Lower lobe of right lung (tissue), 2 donors: ENCODE measurements around the gene LCE4A. TPM values are rescaled to one million over a fixed set of nuclear protein-coding genes. Genes with fewer than 3 reads are reported as not detected.

Source experiments
- ATAC-seq, 2 donors: fragments of 200-7000 bp; cut with Tn5 transposase; one replicate each; pipeline ENCODE4 v1.9.1; 2020 to 2022; ENCODE audit warnings: mild to moderate bottlenecking in 2 of 2, moderate library complexity in 2 of 2
- DNase-seq: peaks from one replicate; pipeline ENCODE4 v3.0.0-alpha.2; 2020
- H3K27ac ChIP-seq: fragments of 200-600 bp; one replicate; pipeline ENCODE4 v1.8.0; 2022
- H3K27me3 ChIP-seq: fragments of 200-600 bp; one replicate; pipeline ENCODE4 v1.8.0; 2022; ENCODE audit warnings: low read depth
- H3K36me3 ChIP-seq: fragments of 200-600 bp; one replicate; pipeline ENCODE4 v1.8.0; 2022; ENCODE audit warnings: mild to moderate bottlenecking
- H3K4me1 ChIP-seq: fragments of 200-600 bp; one replicate; pipeline ENCODE4 v1.8.0; 2022
- H3K4me3 ChIP-seq: fragments of 200-600 bp; one replicate; pipeline ENCODE4 v1.8.0; 2022; ENCODE audit warnings: mild to moderate bottlenecking
- H3K9me3 ChIP-seq: fragments of 200-600 bp; one replicate; pipeline ENCODE4 v1.8.0; 2022
- CTCF ChIP-seq: fragments of 200-600 bp; IDR thresholded peaks from one replicate; pipeline ENCODE4 v1.8.0; 2022; ENCODE audit warnings: antibody characterized with exemption, mild to moderate bottlenecking
- intact Hi-C: fragments of 100-400 bp; cut with DNase I; formaldehyde crosslinking; loops from one replicate; pipeline ENCODE4 v1.11.0; 2022
- total RNA-seq: library from RNA; stranded (reverse); fragmentation: NEBNext Ultra II Directional; extraction: Animal tissue kit (Norgen Biotek cat#: 25700); gene quantifications from one replicate; pipeline ENCODE4 v1.2.1, GENCODE V29; 2021
- donor health status: DM: no; HTN: yes; CAD: no; lungs with severe emphysema.

Gene LCE4A
- total RNA-seq, 1 donor from 2014 or later, result not detected

- Histone ChIP-seq H3K36me3 (no peaks in the 10 kb centered on the region), H3K4me3 (no peak overlapping the region), H3K27me3 (no peaks in the 10 kb centered on the region), H3K4me1 (no peaks in the 10 kb centered on the region), H3K27ac (no peak overlapping the region), H3K9me3 (no peaks in the 10 kb centered on the region)
- DNase-seq (no peak), ATAC-seq (no peak)
- intact Hi-C loops, result no loop called here
- no peak for TF ChIP-seq CTCF
Measured at GRCh38 chr1:152747831-152748230, 39.9 kb downstream of the LCE4A start.

GRCh38 chr1:152752225-152752624 is 44.3 kb downstream of the LCE4A start:
- intact Hi-C loops, result no loop called here
- peak in 1 of 2 donors; percentile 65 for ATAC-seq
- DNase-seq, result no peak
- no peak for TF ChIP-seq CTCF
- H3K9me3 ChIP-seq, result no peaks in the 10 kb centered on the region
- H3K27me3 ChIP-seq, result peaks cover 8% of the 10 kb centered on the region
- no peak overlapping the region for H3K27ac ChIP-seq
- no peaks in the 10 kb centered on the region for H3K36me3 ChIP-seq
- H3K4me3 ChIP-seq, result no peak overlapping the region
- no peaks in the 10 kb centered on the region for H3K4me1 ChIP-seq

GRCh38 chr1:152753586-152753985 is 45.6 kb downstream of the LCE4A start:
- H3K4me1 ChIP-seq, result no peaks in the 10 kb centered on the region
- ATAC-seq, result no peak
- H3K36me3 ChIP-seq, result no peaks in the 10 kb centered on the region
- peaks cover 8% of the 10 kb centered on the region for H3K27me3 ChIP-seq
- no peak overlapping the region for H3K27ac ChIP-seq
- H3K4me3 ChIP-seq, result no peak overlapping the region
- TF ChIP-seq CTCF, result no peak
- DNase-seq, result no peak
- intact Hi-C loops, result no loop called here
- H3K9me3 ChIP-seq, result no peaks in the 10 kb centered on the region

DNA sequence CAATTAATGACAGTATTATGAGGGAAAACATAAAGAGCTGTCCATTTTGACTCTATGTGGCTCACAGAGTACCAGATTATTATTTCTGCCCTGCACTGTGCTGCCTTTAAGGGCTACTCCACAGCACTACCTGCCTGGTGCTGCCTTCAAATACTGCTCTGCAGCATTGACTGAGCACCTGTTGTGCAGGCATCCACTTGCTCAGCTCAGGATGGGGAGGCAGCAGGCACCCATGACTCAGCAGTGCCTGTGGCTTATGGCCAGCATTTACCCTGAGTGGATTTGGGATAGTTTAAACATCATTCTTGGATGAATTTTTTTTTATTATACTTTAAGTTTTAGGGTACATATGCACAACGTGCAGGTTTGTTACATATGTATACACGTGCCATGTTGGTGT is 48.9 kb downstream of the LCE4A start:
- intact Hi-C loops, result no loop called here
- TF ChIP-seq CTCF, result no peak
- Histone ChIP-seq H3K36me3 (no peaks in the 10 kb centered on the region), H3K9me3 (no peaks in the 10 kb centered on the region), H3K27ac (no peak overlapping the region), H3K4me1 (no peaks in the 10 kb centered on the region), H3K4me3 (no peak overlapping the region), H3K27me3 (peaks cover 8% of the 10 kb centered on the region)
- no peak for ATAC-seq
- DNase-seq, result no peak

GRCh38 chr1:152757747-152758146 is 49.8 kb downstream of the LCE4A start, which contains the start of gene KPRP:
Gene KPRP (plus strand): TSS chr1:152758025. CDS start chr1:152759589, 1,564 bp downstream.
- DNase-seq, result no peak
- intact Hi-C loops, result no loop called here
- peaks cover 8% of the 10 kb centered on the region for H3K27me3 ChIP-seq

More at GRCh38 chr1:152757747-152758146, 49.8 kb downstream of the LCE4A start, which contains the start of gene KPRP:
- ATAC-seq, result no peak
- Histone ChIP-seq H3K4me1 (no peaks in the 10 kb centered on the region), H3K27ac (no peak within 1 kb of the TSS), H3K36me3 (no peaks in the 10 kb centered on the region), H3K9me3 (no peaks in the 10 kb centered on the region), H3K4me3 (no peak within 1 kb of the TSS)
- no peak for TF ChIP-seq CTCF
